HG02840 (cell line): Measurements from ENCODE around the gene OR10H3.
"Not testable (repeated sequence)": the region's sequence is repeated elsewhere in the genome, so short reads cannot be mapped to it uniquely, and the experiment has no call there.

Source experiments
- ATAC-seq: cut with Tn5 transposase; IDR thresholded peaks from one replicate; pipeline ENCODE4 v1.9.1; 2021; ENCODE audit warnings: mild to moderate bottlenecking, moderate library complexity, moderate number of reproducible peaks; ENCODE audit not compliant: unreplicated experiment, low FRiP score

Gene OR10H3

DNA sequence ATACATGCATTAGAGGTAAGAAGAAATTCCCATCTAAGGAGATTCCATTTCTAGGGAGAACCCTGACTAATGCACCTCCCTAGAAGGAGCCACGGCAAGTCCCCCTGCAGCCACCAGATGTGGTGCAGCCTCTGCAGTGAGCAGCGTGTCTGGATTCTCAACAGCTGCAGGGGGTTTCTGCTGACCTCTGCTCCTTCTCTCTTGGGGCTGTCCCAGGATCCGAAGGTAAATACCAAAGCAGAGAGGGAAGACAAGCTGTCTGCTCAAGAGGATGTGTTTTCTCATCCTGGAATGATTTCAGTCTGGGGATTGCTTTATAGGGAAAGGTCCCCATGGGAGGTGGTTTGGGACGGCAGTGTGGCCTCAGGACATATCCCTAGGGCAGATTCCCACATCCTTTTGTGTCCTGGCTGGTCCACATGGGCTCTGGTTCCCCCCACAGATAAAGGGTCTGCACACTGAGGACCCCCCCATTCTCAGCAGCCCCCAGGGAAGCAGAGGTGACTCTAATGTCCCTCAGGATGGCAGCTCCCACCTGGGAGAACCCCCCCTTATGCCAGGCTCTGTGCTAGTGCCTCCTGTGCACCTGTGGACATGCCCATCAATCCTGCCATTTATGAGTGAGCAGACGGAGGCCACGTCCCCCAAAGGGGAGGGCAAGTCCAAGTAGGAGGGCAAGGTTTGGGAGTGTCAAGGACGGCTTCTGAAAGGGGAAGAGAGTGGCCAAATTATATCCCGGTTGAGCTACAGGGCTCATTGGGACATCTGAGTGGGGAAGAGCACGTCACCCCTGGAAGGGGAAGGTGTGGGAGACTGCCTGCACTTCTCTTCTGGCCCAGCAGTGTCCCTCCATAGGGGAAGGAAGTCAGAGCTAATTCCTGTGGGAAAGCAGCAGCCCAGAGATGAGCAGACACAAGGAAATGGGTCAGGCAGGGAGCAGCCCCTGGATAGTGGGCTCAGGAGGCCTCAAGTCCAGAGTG, 39.5 kb downstream of the OR10H3 start:
- no peak for ATAC-seq

GRCh38 chr19:15779756-15780476, 42.1 kb downstream of the OR10H3 start:
- no peak for ATAC-seq

GRCh38 chr19:15780610-15781418, 43.0 kb downstream of the OR10H3 start:
- ATAC-seq = no peak

- ATAC-seq = no peak
Observed at GRCh38 chr19:15781661-15782060, 43.9 kb downstream of the OR10H3 start.

- no peak for ATAC-seq
Observed at GRCh38 chr19:15782211-15782610, 44.4 kb downstream of the OR10H3 start.

GRCh38 chr19:15782896-15783295, 45.1 kb downstream of the OR10H3 start:
- ATAC-seq = not testable (repeated sequence)

GRCh38 chr19:15787611-15788155, 49.9 kb downstream of the OR10H3 start, which contains the start of gene OR10H5:
TSS of gene OR10H5 (plus strand) at chr19:15787661. CDS start at chr19:15794049, 6,388 bp downstream.
- ATAC-seq = no peak

DNA sequence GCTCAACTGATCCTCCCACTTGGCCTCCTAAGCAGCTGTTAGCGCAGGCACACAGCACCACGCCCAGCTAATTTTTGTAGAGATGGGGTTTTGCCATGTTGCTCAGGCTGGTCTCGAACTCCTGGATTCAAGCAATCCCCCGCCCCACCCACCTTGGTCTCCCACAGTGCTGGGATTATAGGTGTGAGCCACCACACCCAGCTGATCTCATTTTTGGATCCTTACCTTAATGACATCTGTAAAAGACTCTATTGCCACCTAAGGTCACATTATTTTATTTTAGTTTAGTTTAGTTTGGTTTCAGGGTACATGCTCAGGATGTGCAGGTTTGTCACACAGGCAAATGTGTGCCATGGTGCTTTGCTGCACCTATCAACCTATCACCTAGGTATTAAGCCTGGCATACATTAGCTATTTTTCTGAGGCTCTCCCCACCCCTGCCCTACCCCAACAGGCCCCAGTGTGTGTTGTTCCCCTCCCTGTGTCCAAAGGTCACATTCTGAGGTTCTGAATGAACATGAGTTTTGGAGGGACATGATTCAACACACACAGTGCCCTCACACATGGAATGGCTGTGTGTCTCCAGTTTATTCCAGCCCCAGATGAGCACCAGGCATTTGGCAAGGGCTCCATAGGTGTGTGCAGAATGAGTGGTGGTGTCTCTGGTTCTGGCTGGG, 50.9 kb downstream of the OR10H3 start:
- no peak for ATAC-seq

DNA sequence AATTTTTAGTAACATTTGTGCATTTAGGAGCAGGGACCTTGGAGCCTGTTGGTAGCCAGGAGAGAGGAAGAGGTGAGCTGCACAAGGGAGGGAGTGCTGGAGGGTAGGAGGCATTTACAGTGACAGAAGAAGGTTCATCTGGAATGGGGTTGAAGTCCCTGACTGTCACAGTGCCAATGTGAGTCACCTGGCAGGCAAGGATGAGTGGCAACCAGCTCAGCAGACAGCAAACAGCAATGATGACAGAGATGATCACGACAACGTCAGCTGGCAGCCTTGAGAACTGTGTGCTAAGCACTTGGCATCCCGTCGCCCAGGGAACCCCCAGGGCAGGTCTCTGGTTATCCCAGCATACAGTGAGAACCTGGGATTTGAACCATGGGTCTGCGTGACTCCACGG, 52.3 kb downstream of the OR10H3 start:
- ATAC-seq = no peak
